GM19351 (cell line): ENCODE results near the gene FRMD4B.

Experiments
- ATAC-seq: cut with Tn5 transposase; IDR thresholded peaks from one replicate; pipeline ENCODE4 v1.9.1; 2021; ENCODE audit warnings: mild to moderate bottlenecking, moderate library complexity; ENCODE audit not compliant: unreplicated experiment

FRMD4B gene

GRCh38 chr3:69142797-69143454 lies 243.0 kb downstream of the FRMD4B start:
- no peak for ATAC-seq

GRCh38 chr3:69142090-69142489 lies 243.8 kb downstream of the FRMD4B start:
- ATAC-seq, result no peak

DNA sequence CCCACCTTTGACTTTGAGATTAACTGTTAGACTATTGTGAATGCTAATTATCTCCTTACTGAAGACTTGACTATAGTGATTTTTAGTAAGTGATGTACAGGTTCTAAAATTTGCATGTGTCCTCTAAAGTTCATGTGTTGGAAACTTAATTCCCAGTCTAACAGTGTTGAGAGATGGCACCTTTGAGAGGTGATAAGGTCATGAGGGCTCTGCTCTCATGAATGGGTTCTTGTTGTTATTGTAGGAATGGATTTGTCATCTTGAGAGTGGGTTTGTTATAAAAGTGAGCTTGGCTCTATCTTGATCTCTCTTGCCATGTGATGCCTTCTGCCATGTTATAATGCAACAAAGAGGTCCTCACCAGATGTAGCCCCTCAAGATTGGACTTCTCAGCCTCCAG lies 244.6 kb downstream of the FRMD4B start:
- ATAC-seq, result no peak

DNA sequence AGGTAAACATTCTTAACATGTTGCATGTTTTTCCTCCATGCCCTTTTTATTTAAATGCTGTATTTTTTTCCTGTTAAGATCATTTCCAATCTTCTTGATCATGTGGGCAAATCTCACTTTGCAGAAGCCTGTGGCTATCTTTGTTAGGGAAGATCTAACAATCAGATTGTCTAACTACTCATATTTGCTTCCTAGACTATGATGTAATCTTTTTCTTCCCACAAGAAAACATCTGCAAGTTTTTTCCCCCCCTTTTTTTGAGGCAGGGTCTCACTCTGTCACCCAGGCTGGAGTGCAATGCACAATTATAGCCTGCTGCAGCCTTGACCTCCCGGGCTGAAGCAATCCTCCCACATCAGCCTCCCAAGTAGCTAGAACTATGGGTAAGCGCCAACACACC lies 248.5 kb downstream of the FRMD4B start:
- ATAC-seq, result no peak

DNA sequence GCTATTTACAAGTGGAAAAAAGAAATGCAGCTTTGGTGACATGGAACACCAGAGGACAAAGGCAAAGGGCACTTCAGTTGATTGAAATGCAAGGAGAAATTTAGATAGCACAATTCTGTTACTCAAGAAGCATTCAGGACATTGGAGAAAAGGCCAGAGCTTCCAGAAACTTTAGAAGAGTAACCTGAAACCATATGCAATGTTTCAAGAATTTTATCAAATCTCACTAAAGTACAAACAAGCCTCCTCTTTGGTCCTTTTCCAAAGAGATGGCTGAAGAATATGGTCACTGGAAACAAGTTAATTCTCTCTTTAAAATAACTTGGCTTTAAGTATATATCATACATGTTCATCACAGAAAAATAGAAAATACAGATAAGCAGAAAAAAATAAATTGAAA lies 248.9 kb downstream of the FRMD4B start:
- no peak for ATAC-seq

DNA sequence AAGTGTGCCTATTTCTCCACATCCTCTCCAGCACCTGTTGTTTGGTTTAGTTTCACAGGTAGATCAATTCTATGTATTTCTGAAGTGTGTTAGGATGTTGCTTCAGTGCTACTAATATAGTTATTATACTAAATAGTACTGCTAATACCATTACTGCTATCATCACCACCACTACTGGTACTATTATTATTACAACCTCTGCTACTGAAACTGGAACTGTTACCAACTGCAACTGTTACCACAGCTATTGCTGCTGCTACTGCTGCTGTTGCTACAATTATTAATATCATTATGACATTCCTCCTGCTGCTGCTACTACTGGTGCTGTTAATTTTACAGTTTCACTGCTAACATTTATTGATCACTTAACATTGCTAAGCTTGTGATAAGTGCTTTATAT lies 255.2 kb downstream of the FRMD4B start:
- ATAC-seq, result peak; percentile 99

- no peak for ATAC-seq
Observed at GRCh38 chr3:69129531-69129930, 256.4 kb downstream of the FRMD4B start.

DNA sequence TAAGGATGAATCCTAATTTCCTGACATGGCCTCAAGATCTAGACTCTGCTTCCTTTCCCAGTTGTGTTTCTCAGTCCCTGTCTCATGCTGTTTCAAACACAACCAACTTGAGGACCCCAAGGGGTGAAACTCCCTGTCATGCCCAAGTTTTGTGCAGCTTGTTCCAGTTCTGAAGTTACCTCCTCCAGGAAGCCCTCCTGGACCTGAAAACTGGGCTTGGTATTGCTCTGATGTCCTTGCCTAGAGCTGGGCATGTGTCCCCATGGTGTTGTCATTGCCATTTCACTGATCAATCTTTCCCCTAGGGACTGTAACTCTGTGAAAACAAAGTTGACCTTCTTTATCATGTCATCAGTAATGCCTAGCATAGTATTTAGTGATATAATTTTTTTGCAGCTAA lies 257.4 kb downstream of the FRMD4B start:
- no peak for ATAC-seq

DNA sequence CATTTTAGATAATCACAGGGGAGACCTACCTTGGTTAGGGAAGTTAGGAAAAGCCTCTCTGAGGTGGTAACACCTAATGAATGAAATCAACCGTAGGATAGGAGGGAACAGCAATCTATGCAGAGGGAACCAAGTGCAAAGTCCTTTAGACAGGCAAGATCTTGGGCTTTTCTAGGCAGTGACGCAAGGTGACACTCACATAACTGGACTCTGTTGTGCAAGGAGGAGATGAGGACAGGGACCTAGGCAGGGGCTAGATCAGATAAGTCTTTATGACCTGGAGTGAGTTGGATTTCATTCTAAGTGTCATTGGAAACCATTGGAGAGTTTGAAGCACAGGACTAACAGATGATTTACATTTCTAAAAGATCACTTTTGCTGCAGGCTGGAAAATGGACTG lies 258.9 kb downstream of the FRMD4B start:
- ATAC-seq, result no peak

- ATAC-seq, result no peak
Observed at GRCh38 chr3:69126216-69126615, 259.7 kb downstream of the FRMD4B start.

DNA sequence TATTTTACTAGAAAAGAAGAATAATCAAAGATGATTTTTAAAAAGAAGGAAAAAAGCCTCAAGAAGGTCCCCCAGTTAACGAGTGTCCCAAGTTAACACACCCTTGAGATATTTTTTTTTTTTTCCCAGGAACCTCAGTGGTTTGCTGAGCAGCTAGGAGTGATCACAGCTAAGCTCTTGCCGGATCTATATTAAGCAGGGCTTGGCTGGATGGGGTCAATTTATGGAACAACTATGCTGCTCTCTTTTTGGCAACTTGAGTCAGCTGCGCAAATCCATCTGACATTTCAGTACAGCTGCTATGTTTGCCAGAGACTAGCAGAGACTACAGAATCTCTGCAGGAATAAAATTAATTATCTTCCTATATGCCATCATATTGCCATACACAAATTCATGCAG lies 263.5 kb downstream of the FRMD4B start, which contains the start of gene LMOD3:
TSS of gene LMOD3 (minus strand) at position 193 of the 400 bp plus-strand sequence. CDS start 209 bp downstream, outside the sequence.
- ATAC-seq, result no peak

- ATAC-seq, result no peak
Observed at GRCh38 chr3:69121950-69122349, 263.9 kb downstream of the FRMD4B start.

DNA sequence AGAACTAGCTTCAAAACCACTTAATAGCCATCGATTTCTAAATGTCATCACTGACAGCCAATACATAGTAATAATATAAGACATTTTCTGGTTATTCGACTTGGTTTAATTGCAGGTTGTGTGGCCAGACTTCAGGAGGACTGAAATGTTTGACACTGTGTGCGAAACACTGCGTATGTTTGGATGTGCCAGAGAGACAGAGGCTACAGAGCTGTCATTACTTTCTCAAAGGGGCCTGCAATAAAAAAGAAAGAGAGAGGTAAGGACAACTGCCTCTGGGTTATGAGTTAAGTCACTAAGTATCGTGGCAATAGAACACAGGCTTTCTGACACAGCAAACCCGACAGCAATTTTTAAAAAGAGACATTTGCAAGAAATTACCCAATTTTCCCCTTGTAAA lies 264.4 kb downstream of the FRMD4B start:
- ATAC-seq, result no peak

DNA sequence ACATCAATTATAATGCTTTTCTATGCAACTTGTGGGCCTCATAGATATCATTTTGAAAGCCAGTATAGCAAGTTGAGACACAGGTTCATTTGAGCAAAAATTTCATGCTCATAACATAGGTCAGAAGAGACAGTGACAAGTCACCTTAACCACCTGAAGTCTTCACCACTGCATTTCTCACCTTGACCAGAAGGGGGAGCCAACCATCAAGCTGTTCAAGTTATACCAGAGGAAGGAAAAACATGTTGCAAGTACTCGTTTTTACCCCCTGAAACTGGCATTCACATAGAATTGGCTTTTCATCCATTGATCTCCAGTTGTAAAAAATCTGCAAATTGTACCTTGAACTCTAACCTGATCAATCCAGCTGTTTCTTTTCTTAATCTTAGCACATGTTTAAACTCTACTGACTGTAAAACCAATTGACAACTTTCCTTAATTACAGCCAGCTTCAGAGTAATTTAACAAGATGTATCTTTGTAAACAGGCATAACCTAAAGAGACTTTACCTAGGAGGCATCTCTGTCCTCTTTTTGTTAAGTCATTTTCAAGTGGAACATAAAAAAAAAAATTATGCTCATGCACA lies 264.9 kb downstream of the FRMD4B start:
- ATAC-seq, result peak; percentile 93
